HepG2 (cell line): ENCODE results near the gene SYS1. TPM values are rescaled to one million over a fixed set of nuclear protein-coding genes. Genes with fewer than 3 reads are reported as not detected.

ENCODE experiments used
- CBFB ChIP-seq: sonication (generic); formaldehyde crosslinking; IDR thresholded peaks from 2 replicates; pipeline ENCODE4 v1.4.0; 2020; ENCODE audit warnings: missing genetic modification reagents
- FIP1L1 ChIP-seq: fragments of 200-400 bp; formaldehyde crosslinking; IDR thresholded peaks from 2 replicates; pipeline ENCODE4 v1.6.1; 2018; ENCODE audit warnings: low read depth, mild to moderate bottlenecking, low read length, moderate library complexity, borderline replicate concordance; ENCODE audit not compliant: insufficient read depth
- FOXA1 ChIP-seq, 2 experiments: fragments of 450-650 bp in 1 of 2; sonication (generic) in 1 of 2; formaldehyde crosslinking in 1 of 2; IDR thresholded peaks; 2 replicates each; pipeline versions ENCODE4 v1.4.0 to v1.6.1; 2016 to 2020; ENCODE audit warnings: missing genetic modification reagents in 1 of 2
- ISL2 ChIP-seq: sonication (generic); formaldehyde crosslinking; IDR thresholded peaks from 2 replicates; pipeline ENCODE4 v1.5.0; 2020; ENCODE audit warnings: missing genetic modification reagents
- MAFF ChIP-seq: IDR thresholded peaks from 2 replicates; pipeline ENCODE4 v1.6.1; 2011; ENCODE audit warnings: low read depth, low read length, improper control_type of control experiment
- MED13 ChIP-seq: sonication (generic); formaldehyde crosslinking; IDR thresholded peaks from 2 replicates; pipeline ENCODE4 v1.5.0; 2020; ENCODE audit warnings: missing genetic modification reagents
- MEF2D ChIP-seq: sonication (generic); formaldehyde crosslinking; IDR thresholded peaks from 2 replicates; pipeline ENCODE4 v1.5.1; 2020; ENCODE audit warnings: mild to moderate bottlenecking, missing genetic modification reagents
- NFYC ChIP-seq: IDR thresholded peaks from 2 replicates; pipeline ENCODE4 v1.6.1; 2016; ENCODE audit warnings: missing genetic modification reagents, missing compliant biosample characterization
- RBM39 ChIP-seq: fragments of 200-400 bp; formaldehyde crosslinking; IDR thresholded peaks from one replicate; pipeline ENCODE4 v1.6.1; 2018; ENCODE audit warnings: antibody characterized with exemption, mild to moderate bottlenecking, low read depth, low read length; ENCODE audit not compliant: poor library complexity, severe bottlenecking
- SIX1 ChIP-seq: sonication (generic); formaldehyde crosslinking; IDR thresholded peaks from 2 replicates; pipeline ENCODE4 v1.4.0; 2020; ENCODE audit warnings: missing genetic modification reagents, borderline replicate concordance
- SRSF4 ChIP-seq: fragments of 200-400 bp; formaldehyde crosslinking; IDR thresholded peaks from one replicate; pipeline ENCODE4 v1.6.1; 2018; ENCODE audit warnings: mild to moderate bottlenecking, low read depth, low read length, moderate library complexity; ENCODE audit not compliant: poor library complexity, severe bottlenecking
- TGIF2 ChIP-seq: IDR thresholded peaks from 2 replicates; pipeline ENCODE4 v1.6.1; 2016; ENCODE audit warnings: control low read depth, missing compliant biosample characterization
- ZBTB3 ChIP-seq: sonication (generic); formaldehyde crosslinking; IDR thresholded peaks from 2 replicates; pipeline ENCODE4 v1.4.0; 2020; ENCODE audit warnings: low read depth, mild to moderate bottlenecking, moderate library complexity, missing genetic modification reagents, borderline replicate concordance
- ZNF547 ChIP-seq: sonication (generic); formaldehyde crosslinking; IDR thresholded peaks from 2 replicates; pipeline ENCODE4 v1.5.1; 2020; ENCODE audit warnings: mild to moderate bottlenecking, missing genetic modification reagents
- ZNF556 ChIP-seq: sonication (generic); formaldehyde crosslinking; IDR thresholded peaks from 2 replicates; pipeline ENCODE4 v1.4.0; 2020; ENCODE audit warnings: mild to moderate bottlenecking, missing genetic modification reagents, borderline replicate concordance
- ZNF644 ChIP-seq: IDR thresholded peaks from 2 replicates; pipeline ENCODE4 v1.6.1; 2016; ENCODE audit warnings: low read depth
- ZNF790 ChIP-seq: sonication (generic); formaldehyde crosslinking; IDR thresholded peaks from 2 replicates; pipeline ENCODE4 v1.8.0; 2022; ENCODE audit warnings: missing genetic modification reagents, mild to moderate bottlenecking, borderline replicate concordance
- polyA plus RNA-seq, 8 experiments: library from polyadenylated mRNA; depleted of rRNA in 3 of 8; stranded (reverse) in 7 of 8; unstranded in 1 of 8; fragments of >200 nt; fragmentation: Illumina TruSeq in 4 of 8; extraction: Trizol in 4 of 8; gene quantifications; 2 replicates each; pipeline versions ENCODE4 v1.2.1 to v1.2.3, GENCODE V29; 2011 to 2016; ENCODE audit warnings: low read depth in 4 of 8, missing spikeins in 1 of 8, mixed read lengths in 1 of 8; ENCODE audit not compliant: insufficient read depth in 1 of 8
- total RNA-seq, 5 experiments: library from RNA; depleted of rRNA; stranded (reverse); fragments of >200 nt; fragmentation: Illumina TruSeq; extraction: Trizol; gene quantifications; 2 replicates each; pipeline ENCODE4 v1.2.3, GENCODE V29; 2016; ENCODE audit warnings: low read depth in 1 of 5
- TF ChIP-seq, protein P1 (sequence below), 2 experiments: sonication (generic) in 1 of 2; formaldehyde crosslinking in 1 of 2; IDR thresholded peaks; 2 replicates each; pipeline versions ENCODE4 v1.5.1 to v1.6.1; 2011 to 2020; ENCODE audit warnings: borderline replicate concordance in 1 of 2, low read depth in 1 of 2, low read length in 1 of 2, mild to moderate bottlenecking in 1 of 2, missing genetic modification reagents in 1 of 2, moderate library complexity in 1 of 2
- TF ChIP-seq, protein P2 (sequence below): sonication (generic); formaldehyde crosslinking; IDR thresholded peaks from 2 replicates; pipeline ENCODE4 v1.8.1; 2022; ENCODE audit warnings: mild to moderate bottlenecking, missing genetic modification reagents
- TF ChIP-seq, protein P3 (sequence below): sonication (generic); formaldehyde crosslinking; IDR thresholded peaks from 2 replicates; pipeline ENCODE4 v1.5.1; 2020; ENCODE audit warnings: mild to moderate bottlenecking, moderate library complexity, missing genetic modification reagents
- TF ChIP-seq, protein P4 (sequence below): sonication (generic); formaldehyde crosslinking; IDR thresholded peaks from 2 replicates; pipeline ENCODE4 v1.5.1; 2020; ENCODE audit warnings: mild to moderate bottlenecking, missing genetic modification reagents

The SYS1 gene
- total and polyA plus RNA-seq, 2 of the 13 experiments (the other 11 are each of a cell fraction or from before 2014, with no cell fraction given), result 38.3 to 65.6 TPM

DNA sequence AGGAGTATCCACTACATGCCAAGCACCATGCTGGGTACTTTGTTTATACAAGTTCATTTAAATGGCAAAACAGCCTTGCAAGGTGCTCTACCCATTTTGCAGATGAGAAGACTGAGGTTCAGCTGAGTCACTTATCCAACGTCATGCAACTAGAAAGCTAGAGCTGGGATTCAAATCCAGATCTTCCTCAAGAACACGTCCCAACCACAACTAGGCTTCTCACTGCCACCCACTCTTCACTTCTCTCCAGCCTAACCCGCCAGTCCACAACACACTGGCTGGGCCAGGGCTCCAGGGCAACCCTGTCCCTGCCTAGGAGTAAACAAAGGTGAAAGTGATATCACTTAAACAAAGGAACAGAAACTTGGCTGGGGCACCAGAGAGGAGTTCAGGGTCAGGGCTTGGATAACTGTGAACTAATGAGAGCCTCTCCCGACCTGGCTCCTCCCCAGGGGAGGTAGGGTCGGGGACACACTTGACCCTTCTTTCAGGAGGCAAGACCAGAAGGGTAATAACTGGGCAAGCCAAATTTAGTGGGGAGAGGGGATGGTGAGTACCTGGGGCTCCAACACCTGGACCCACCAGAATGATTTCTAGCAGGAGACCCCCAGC, 22.6 kb upstream of the SYS1 start (continued):
- TF ChIP-seq, protein P1, sequence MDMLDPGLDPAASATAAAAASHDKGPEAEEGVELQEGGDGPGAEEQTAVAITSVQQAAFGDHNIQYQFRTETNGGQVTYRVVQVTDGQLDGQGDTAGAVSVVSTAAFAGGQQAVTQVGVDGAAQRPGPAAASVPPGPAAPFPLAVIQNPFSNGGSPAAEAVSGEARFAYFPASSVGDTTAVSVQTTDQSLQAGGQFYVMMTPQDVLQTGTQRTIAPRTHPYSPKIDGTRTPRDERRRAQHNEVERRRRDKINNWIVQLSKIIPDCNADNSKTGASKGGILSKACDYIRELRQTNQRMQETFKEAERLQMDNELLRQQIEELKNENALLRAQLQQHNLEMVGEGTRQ (IDR thresholded peaks at IDR 0.05; ENCODE audit: low read depth, low read length), result no peak
- TF ChIP-seq, protein P1 (CRISPR knock-in tag; IDR thresholded peaks at IDR 0.05; ENCODE audit: borderline replicate concordance), result no peak
- TF ChIP-seq, protein P2, sequence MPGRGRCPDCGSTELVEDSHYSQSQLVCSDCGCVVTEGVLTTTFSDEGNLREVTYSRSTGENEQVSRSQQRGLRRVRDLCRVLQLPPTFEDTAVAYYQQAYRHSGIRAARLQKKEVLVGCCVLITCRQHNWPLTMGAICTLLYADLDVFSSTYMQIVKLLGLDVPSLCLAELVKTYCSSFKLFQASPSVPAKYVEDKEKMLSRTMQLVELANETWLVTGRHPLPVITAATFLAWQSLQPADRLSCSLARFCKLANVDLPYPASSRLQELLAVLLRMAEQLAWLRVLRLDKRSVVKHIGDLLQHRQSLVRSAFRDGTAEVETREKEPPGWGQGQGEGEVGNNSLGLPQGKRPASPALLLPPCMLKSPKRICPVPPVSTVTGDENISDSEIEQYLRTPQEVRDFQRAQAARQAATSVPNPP, result no peak
- TF ChIP-seq SIX1 (CRISPR knock-in tag) (peak; percentile 96), SRSF4 (no peak), MEF2D (CRISPR knock-in tag) (peak; percentile 66; the same call in 1 of the 2 replicates), RBM39 (no peak), ISL2 (no peak; the same call in 1 of the 2 replicates), CBFB (no peak), ZNF556 (CRISPR knock-in tag) (peak; percentile 32; the same call in 1 of the 2 replicates), NFYC (CRISPR knock-in tag) (no peak), MED13 (peak; percentile 41; the same call in 1 of the 2 replicates), MAFF (0 out of 2 replicates have a peak, but pooled peaks have one; percentile 20), ZNF790 (CRISPR knock-in tag) (no peak), ZNF547 (CRISPR knock-in tag) (no peak), TGIF2 (peak; percentile 66; the same call in 1 of the 2 replicates), FIP1L1 (no peak), FOXA1 (IDR thresholded peaks at IDR 0.05) (no peak), FOXA1 (CRISPR knock-in tag; IDR thresholded peaks at IDR 0.05) (peak; percentile 91), ZBTB3 (CRISPR knock-in tag) (no peak), ZNF644 (CRISPR knock-in tag) (peak; percentile 39; the same call in 1 of the 2 replicates)
- TF ChIP-seq, protein P3, sequence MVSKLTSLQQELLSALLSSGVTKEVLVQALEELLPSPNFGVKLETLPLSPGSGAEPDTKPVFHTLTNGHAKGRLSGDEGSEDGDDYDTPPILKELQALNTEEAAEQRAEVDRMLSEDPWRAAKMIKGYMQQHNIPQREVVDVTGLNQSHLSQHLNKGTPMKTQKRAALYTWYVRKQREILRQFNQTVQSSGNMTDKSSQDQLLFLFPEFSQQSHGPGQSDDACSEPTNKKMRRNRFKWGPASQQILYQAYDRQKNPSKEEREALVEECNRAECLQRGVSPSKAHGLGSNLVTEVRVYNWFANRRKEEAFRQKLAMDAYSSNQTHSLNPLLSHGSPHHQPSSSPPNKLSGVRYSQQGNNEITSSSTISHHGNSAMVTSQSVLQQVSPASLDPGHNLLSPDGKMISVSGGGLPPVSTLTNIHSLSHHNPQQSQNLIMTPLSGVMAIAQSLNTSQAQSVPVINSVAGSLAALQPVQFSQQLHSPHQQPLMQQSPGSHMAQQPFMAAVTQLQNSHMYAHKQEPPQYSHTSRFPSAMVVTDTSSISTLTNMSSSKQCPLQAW (CRISPR knock-in tag), result no peak
- TF ChIP-seq, protein P4, sequence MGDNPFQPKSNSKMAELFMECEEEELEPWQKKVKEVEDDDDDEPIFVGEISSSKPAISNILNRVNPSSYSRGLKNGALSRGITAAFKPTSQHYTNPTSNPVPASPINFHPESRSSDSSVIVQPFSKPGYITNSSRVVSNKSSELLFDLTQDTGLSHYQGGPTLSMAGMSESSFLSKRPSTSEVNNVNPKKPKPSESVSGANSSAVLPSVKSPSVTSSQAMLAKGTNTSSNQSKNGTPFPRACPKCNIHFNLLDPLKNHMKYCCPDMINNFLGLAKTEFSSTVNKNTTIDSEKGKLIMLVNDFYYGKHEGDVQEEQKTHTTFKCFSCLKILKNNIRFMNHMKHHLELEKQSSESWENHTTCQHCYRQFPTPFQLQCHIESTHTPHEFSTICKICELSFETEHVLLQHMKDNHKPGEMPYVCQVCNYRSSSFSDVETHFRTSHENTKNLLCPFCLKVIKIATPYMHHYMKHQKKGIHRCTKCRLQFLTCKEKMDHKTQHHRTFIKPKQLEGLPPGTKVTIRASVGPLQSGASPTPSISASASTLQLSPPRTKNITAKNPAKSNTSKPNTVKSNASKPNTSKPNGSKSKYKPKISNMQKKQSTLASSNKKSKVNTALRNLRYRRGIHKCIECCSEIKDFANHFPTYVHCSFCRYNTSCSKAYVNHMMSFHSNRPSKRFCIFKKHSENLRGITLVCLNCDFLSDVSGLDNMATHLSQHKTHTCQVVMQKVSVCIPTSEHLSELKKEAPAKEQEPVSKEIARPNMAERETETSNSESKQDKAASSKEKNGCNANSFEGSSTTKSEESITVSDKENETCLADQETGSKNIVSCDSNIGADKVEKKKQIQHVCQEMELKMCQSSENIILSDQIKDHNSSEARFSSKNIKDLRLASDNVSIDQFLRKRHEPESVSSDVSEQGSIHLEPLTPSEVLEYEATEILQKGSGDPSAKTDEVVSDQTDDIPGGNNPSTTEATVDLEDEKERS, result peak; percentile 79
